Brain microvascular endothelial cell (primary cell): ENCODE data around the gene SPATA9.
A peak's percentile ranks its signal among the peaks of the same experiment; 100 is the strongest.

Experiments
- DNase-seq: peaks from one replicate; pipeline ENCODE4 v3.0.0-alpha.2; 2020
- H3K27ac ChIP-seq: fragments of 250-450 bp; sonication (Bioruptor Pico); 2 replicates; pipeline ENCODE4 v1.5.1; 2020; ENCODE audit warnings: mild to moderate bottlenecking, moderate library complexity
- H3K27me3 ChIP-seq: fragments of 250-450 bp; sonication (Bioruptor Pico); replicated peaks from 2 replicates; pipeline ENCODE4 v1.5.1; 2020; ENCODE audit warnings: mild to moderate bottlenecking
- H3K36me3 ChIP-seq: fragments of 250-450 bp; sonication (Bioruptor Pico); replicated peaks from 2 replicates; pipeline ENCODE4 v1.5.1; 2020; ENCODE audit warnings: mild to moderate bottlenecking
- H3K4me3 ChIP-seq: 2 replicates; pipeline ENCODE4 v1.5.1; 2011; ENCODE audit warnings: low read depth, mild to moderate bottlenecking, control low read depth, low read length, moderate library complexity
- in situ Hi-C: cut with HindIII; loops from 2 replicates; pipeline ENCODE4 v1.10.0; 2017; ENCODE audit warnings: low sequenced_read_pairs, low pct_ligation_motif_present
- TF ChIP-seq, protein P1 (sequence below): IDR thresholded peaks from 2 replicates; pipeline ENCODE4 v1.5.1; 2011; ENCODE audit warnings: low read depth, mild to moderate bottlenecking, moderate library complexity, low read length, control low read depth, inconsistent platforms; ENCODE audit errors: missing control alignments

The SPATA9 gene

DNA sequence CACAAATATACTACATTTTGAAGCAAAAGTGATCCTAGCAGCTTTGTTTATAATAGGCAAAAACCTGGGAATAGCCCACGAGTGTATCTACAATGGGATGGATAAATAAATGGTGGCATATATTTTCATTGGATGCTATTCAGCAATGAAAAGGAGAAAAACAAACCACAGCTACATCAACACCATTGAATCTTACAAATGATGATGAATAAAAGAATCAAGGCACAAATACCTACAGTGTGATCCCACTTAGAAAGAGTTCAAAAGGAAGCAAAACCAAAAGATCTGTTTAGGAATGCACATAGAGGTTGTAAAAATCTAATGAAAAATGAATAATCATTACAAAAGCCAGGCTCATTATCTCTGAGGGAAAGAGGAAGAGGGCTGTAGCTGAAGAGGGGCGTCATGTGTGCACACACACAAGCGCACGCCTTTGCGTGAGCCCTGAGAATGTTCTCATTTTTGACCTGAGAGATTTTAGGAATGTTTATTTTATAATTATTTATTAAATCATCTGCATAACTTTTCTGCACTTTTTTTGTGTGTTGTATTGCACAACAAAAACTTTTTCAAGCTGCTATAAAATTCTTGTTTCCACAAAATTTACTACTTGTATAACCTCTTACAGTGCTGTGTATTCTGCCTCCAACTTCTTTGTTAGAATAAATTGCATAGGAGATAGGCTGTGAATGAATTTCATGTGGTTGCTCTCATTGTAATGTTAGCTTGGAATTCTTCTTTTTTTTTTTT is 42.5 kb upstream of the SPATA9 start:
- H3K27ac ChIP-seq: no peak overlapping the region

DNA sequence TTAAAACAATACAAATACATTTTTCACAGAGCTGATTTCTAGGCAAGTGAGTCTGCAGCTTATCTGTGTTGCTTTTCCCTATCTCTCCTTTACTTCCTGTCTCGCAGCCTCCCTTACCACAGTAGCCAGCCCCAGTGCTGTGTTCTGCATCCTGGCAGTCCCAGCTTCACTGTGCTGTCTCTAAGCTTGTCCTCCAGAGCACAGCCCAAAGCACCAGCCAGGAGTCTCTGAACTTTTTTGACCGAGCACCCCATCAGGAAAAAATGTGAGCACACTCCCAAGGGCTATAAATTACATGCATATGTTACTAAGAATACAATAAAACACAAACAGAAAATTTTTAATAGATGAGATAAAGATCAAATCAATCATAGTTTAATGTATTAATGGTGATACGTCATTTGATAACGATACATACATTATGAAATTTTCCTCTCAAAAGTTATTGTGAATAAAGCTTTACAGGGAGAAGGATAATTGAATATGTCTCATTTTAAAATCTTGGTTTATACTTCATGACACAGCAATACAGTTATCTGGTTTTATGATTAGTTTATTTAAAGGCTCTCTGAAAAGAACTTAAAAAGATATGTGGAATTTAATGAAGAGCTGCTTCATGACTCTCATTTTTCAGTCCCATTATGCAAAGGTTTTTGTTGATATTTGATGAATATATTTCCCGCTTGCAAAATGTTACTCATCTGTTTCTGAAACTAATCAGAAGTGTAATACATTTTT is 41.0 kb upstream of the SPATA9 start:
- H3K27ac ChIP-seq: no peak overlapping the region

More for the DNA sequence above, 42.5 kb upstream of the SPATA9 start:
- H3K36me3 ChIP-seq: no peaks in the 10 kb centered on the region
- TF ChIP-seq, protein P1, sequence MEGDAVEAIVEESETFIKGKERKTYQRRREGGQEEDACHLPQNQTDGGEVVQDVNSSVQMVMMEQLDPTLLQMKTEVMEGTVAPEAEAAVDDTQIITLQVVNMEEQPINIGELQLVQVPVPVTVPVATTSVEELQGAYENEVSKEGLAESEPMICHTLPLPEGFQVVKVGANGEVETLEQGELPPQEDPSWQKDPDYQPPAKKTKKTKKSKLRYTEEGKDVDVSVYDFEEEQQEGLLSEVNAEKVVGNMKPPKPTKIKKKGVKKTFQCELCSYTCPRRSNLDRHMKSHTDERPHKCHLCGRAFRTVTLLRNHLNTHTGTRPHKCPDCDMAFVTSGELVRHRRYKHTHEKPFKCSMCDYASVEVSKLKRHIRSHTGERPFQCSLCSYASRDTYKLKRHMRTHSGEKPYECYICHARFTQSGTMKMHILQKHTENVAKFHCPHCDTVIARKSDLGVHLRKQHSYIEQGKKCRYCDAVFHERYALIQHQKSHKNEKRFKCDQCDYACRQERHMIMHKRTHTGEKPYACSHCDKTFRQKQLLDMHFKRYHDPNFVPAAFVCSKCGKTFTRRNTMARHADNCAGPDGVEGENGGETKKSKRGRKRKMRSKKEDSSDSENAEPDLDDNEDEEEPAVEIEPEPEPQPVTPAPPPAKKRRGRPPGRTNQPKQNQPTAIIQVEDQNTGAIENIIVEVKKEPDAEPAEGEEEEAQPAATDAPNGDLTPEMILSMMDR: no peak
- H3K27me3 ChIP-seq: no peaks in the 10 kb centered on the region
- no peak for DNase-seq
- in situ Hi-C loops: no loop called here
- H3K4me3 ChIP-seq: no peak overlapping the region

DNA sequence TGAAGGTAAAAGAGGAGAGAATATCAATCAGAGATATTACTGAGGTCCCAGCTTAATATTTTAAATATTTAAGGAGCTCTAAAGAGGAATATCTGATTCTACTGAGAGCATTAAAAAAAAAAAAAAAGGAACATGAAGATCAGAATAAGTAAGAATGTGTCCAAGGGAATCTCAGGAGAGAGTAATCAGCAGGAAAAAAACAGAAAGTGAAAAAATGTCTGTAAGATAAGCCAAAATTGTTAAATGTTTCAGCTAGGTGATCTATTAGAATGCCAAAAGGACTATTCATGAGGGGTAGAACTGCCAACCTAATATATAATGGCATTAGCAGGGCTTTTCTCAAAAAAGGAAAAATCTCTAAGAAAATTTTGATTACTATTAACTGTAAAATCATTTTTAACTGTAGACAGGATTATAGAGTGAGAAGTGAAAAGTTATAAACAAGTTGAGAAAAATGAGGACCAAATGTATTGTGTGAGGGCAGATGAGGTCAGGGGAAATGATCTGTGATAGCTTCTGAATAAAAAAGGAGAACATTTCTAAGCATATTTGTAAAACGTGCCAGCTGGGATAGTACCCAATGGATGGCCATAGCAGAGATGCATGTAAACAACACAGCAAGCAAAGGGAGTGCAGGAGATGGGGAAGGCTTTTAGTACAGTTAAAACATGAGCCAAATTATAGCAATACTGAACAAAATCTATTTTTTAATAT is 38.9 kb upstream of the SPATA9 start:
- in situ Hi-C loops: no loop called here
- Histone ChIP-seq H3K27me3 (no peaks in the 10 kb centered on the region), H3K27ac (no peak overlapping the region), H3K36me3 (no peaks in the 10 kb centered on the region), H3K4me3 (no peak overlapping the region)
- DNase-seq: no peak
- TF ChIP-seq, protein P1: no peak

More for the DNA sequence above, 41.0 kb upstream of the SPATA9 start:
- no peaks in the 10 kb centered on the region for H3K36me3 ChIP-seq
- H3K27me3 ChIP-seq: no peaks in the 10 kb centered on the region
- TF ChIP-seq, protein P1: no peak
- H3K4me3 ChIP-seq: no peak overlapping the region
- DNase-seq: peak; percentile 79
- in situ Hi-C loops: no loop called here

DNA sequence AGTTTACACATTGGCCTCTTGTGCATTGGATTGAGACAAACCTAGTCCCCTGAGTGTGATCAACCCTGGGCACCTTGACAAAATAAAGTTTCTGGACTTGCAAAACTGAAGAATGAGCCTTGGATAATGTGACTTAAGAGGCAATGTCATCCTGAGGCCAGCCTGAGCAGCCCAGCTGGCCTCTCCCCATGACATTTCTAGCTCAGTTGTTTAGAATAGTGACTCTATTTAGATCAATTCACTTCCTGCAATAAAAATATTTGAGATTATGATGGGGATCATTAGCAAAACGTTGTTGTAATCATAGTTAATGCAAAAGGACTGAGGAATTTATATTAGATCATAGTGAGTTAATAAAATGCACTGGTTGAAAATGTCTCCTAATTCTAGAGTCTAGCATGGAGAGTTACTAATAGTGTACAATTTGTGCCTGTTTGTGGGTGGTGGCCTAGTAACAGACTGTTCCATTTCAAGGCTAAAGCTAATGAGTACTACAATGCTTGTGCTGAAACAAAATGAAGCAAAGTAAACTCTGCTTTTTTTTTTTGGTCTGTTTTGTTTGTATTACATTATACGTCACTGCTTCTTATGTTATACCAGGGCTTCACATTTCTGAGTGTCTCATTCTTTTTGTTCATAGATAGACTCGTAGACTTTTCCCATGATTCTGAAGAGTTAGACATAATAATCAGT is 37.4 kb upstream of the SPATA9 start:
- no peaks in the 10 kb centered on the region for H3K27me3 ChIP-seq
- no peak for DNase-seq
- no peak overlapping the region for H3K27ac ChIP-seq
- H3K36me3 ChIP-seq: no peaks in the 10 kb centered on the region
- TF ChIP-seq, protein P1: no peak
- in situ Hi-C loops: no loop called here
- H3K4me3 ChIP-seq: no peak overlapping the region

DNA sequence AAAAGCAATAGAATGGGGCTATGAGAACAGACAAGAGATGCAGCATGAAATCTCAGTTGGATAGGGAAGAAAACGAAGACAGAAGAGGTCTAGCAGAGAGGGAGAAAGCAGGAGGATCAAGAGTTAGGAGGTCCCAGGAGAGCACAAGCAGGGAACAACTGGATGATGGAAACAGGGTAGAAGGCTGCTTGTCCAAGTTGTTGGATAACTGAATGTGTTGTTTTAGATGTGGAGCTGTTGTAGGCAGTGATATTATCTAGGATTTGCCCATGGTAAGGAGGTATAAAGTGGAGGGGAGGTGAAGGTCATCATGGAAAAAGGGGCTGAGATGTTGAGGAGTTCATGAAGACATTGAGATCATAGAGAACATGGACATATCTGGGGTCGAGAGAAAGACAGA is 35.9 kb upstream of the SPATA9 start:
- H3K27ac ChIP-seq: no peak overlapping the region
- DNase-seq: no peak
- no peaks in the 10 kb centered on the region for H3K36me3 ChIP-seq
- in situ Hi-C loops: no loop called here
- H3K27me3 ChIP-seq: no peaks in the 10 kb centered on the region
- no peak overlapping the region for H3K4me3 ChIP-seq
- TF ChIP-seq, protein P1: no peak
